Mammary epithelial cell (primary cell): ENCODE results near the gene MAN1A2.

Experiments used
- CTCF ChIP-seq, 2 donors: IDR thresholded peaks in 1 of 2; conservative IDR thresholded peaks in 1 of 2; 2 replicates each; pipeline ENCODE4 v1.5.1; 2011 to 2012; ENCODE audit warnings: inconsistent platforms in 2 of 2, low read length in 2 of 2, mild to moderate bottlenecking in 2 of 2, control low read depth in 1 of 2, low read depth in 1 of 2; ENCODE audit not compliant: insufficient read depth in 1 of 2; ENCODE audit errors: extremely low read depth in 1 of 2
- EZH2 ChIP-seq: IDR thresholded peaks from 2 replicates; pipeline ENCODE4 v1.6.1; 2012; ENCODE audit warnings: low read length, inconsistent platforms, borderline replicate concordance

- TF ChIP-seq EZH2, result no peak
- no peak for TF ChIP-seq CTCF (conservative IDR thresholded peaks at IDR 0.05 in 1 of 2, IDR thresholded peaks at IDR 0.05 in 1 of 2; ENCODE audit: extremely low read depth in 1 of 2, insufficient read depth in 1 of 2, low read depth in 1 of 2, low read length in 2 of 2)
Observed at GRCh38 chr1:117336088-117336817, 31.0 kb upstream of the MAN1A2 start.
